Measurements from ENCODE around the gene SCMH1.
"Not testable (repeated sequence)": the region's sequence is repeated elsewhere in the genome, so short reads cannot be mapped to it uniquely, and the experiment has no call there.

Gene SCMH1

DNA sequence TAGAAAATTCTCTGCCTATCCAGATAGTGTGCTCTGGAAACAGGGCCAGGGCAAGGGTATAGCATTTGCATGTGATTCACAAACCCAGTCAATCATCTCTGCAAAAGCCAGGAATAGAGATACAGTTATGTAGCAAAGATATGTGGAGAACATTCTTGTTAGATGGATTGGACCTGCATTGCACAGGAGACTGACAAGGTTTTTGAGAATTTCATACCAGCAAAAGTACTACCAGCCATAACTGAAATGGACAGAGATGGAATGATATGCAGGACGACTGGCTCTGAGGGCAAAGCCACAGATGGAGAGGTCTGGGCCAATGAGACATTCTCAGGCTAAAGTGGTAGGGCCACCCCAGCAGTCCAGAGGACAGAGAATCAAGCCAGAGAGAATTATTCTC, 24.7 kb downstream of the SCMH1 start:
- H3F3A ChIP-seq (ENCODE audit: insufficient read depth), result peaks cover 4% of the 10 kb centered on the region; the same call in 1 of the 2 replicates
- H3K36me3 ChIP-seq (ENCODE audit: low read length), result peaks cover 27% of the 10 kb centered on the region
- no peaks in the 10 kb centered on the region for H3K27me3 ChIP-seq (ENCODE audit: low read length)
- H3K4me3 ChIP-seq (ENCODE audit: insufficient read depth, low read length, poor library complexity, severe bottlenecking), result no peak overlapping the region
- TF ChIP-seq, protein P1, sequence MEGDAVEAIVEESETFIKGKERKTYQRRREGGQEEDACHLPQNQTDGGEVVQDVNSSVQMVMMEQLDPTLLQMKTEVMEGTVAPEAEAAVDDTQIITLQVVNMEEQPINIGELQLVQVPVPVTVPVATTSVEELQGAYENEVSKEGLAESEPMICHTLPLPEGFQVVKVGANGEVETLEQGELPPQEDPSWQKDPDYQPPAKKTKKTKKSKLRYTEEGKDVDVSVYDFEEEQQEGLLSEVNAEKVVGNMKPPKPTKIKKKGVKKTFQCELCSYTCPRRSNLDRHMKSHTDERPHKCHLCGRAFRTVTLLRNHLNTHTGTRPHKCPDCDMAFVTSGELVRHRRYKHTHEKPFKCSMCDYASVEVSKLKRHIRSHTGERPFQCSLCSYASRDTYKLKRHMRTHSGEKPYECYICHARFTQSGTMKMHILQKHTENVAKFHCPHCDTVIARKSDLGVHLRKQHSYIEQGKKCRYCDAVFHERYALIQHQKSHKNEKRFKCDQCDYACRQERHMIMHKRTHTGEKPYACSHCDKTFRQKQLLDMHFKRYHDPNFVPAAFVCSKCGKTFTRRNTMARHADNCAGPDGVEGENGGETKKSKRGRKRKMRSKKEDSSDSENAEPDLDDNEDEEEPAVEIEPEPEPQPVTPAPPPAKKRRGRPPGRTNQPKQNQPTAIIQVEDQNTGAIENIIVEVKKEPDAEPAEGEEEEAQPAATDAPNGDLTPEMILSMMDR (IDR thresholded peaks at IDR 0.05; ENCODE audit: insufficient read depth, low read length, poor library complexity, severe bottlenecking), result no peak
- no peak for TF ChIP-seq EZH2phosphoT487 (conservative IDR thresholded peaks at IDR 0.05; ENCODE audit: low read length)
- peaks cover 92% of the 10 kb centered on the region for H3K79me2 ChIP-seq (ENCODE audit: insufficient read depth, low read length)
- no peaks in the 10 kb centered on the region for H3K9me2 ChIP-seq (replicated peaks; ENCODE audit: insufficient read depth, low read length)
- no peak overlapping the region for H3K9ac ChIP-seq (ENCODE audit: low read length)
- H3K27ac ChIP-seq (ENCODE audit: low read depth, low read length), result no peak overlapping the region
- no peaks in the 10 kb centered on the region; the same call in none of the 2 replicates for H4K20me1 ChIP-seq (ENCODE audit: low read depth, low read length)
- no peak overlapping the region for H2AFZ ChIP-seq (ENCODE audit: low read depth, low read length, severe bottlenecking)
- no peak overlapping the region for H3K4me2 ChIP-seq (ENCODE audit: low read depth, low read length, poor library complexity, severe bottlenecking)
- no peaks in the 10 kb centered on the region; the same call in 1 of the 2 replicates for H3K9me3 ChIP-seq (ENCODE audit: insufficient read depth, low read length)

DNA sequence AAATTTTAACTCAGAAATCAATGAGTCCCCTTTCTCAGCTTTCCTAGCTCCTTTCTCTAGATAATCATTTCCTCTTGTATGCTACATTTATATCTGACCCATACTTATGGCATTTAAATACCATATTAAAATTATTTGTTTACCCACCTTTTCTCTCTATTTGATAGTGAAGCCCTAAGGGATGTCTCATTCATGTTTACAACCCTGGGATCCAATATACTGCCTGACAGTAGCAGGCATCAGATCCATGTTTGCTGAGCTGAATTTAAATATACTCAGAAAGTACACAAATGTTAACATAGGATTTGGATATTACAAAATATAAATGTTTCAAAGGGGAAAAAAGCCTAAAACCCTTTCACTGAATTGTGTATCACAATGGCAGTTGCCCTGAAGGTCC, 26.5 kb downstream of the SCMH1 start:
- Histone ChIP-seq H3K4me2 (ENCODE audit: low read depth, low read length, poor library complexity, severe bottlenecking) (no peak overlapping the region), H4K20me1 (ENCODE audit: low read depth, low read length) (no peaks in the 10 kb centered on the region; the same call in none of the 2 replicates), H3K9me2 (replicated peaks; ENCODE audit: insufficient read depth, low read length) (no peaks in the 10 kb centered on the region), H3K36me3 (ENCODE audit: low read length) (peaks cover 26% of the 10 kb centered on the region), H3K27me3 (ENCODE audit: low read length) (no peaks in the 10 kb centered on the region), H3K9me3 (ENCODE audit: insufficient read depth, low read length) (no peaks in the 10 kb centered on the region; the same call in 1 of the 2 replicates), H2AFZ (ENCODE audit: low read depth, low read length, severe bottlenecking) (no peak overlapping the region), H3K9ac (ENCODE audit: low read length) (no peak overlapping the region), H3K4me3 (ENCODE audit: insufficient read depth, low read length, poor library complexity, severe bottlenecking) (no peak overlapping the region), H3K27ac (ENCODE audit: low read depth, low read length) (no peak overlapping the region), H3K79me2 (ENCODE audit: insufficient read depth, low read length) (peaks cover 91% of the 10 kb centered on the region), H3F3A (ENCODE audit: insufficient read depth) (peaks cover 4% of the 10 kb centered on the region; the same call in 1 of the 2 replicates)
- TF ChIP-seq EZH2phosphoT487 (conservative IDR thresholded peaks at IDR 0.05; ENCODE audit: low read length), result no peak
- TF ChIP-seq, protein P1 (IDR thresholded peaks at IDR 0.05; ENCODE audit: insufficient read depth, low read length, poor library complexity, severe bottlenecking), result no peak

DNA sequence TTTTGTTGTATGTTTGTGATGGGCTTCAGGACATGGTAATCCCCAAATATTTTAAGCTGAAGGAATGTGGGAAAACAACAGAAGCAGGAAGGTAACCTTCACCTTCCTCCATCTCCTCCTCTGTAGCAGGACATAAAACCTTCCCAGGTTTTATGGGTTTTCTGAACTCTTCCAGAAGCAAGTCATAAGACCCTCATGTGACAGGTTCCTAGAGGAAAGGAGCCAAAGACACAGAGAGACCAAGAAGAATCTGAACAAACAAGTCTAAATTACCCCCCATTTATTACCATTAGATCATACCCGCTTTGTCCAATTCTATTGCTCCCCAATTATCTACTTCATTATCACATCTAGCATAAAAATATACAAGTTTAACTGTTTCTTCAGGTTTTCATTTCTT, 28.8 kb downstream of the SCMH1 start:
- no peak overlapping the region for H3K4me3 ChIP-seq (ENCODE audit: insufficient read depth, low read length, poor library complexity, severe bottlenecking)
- H3K27ac ChIP-seq (ENCODE audit: low read depth, low read length), result no peak overlapping the region
- peaks cover 4% of the 10 kb centered on the region; the same call in 1 of the 2 replicates for H3F3A ChIP-seq (ENCODE audit: insufficient read depth)
- no peaks in the 10 kb centered on the region for H3K27me3 ChIP-seq (ENCODE audit: low read length)
- no peaks in the 10 kb centered on the region for H3K9me2 ChIP-seq (replicated peaks; ENCODE audit: insufficient read depth, low read length)
- H3K9me3 ChIP-seq (ENCODE audit: insufficient read depth, low read length), result no peaks in the 10 kb centered on the region
- no peaks in the 10 kb centered on the region; the same call in none of the 2 replicates for H4K20me1 ChIP-seq (ENCODE audit: low read depth, low read length)
- no peak overlapping the region for H3K9ac ChIP-seq (ENCODE audit: low read length)
- TF ChIP-seq, protein P1 (IDR thresholded peaks at IDR 0.05; ENCODE audit: insufficient read depth, low read length, poor library complexity, severe bottlenecking), result no peak
- TF ChIP-seq EZH2phosphoT487 (conservative IDR thresholded peaks at IDR 0.05; ENCODE audit: low read length), result no peak
- no peak overlapping the region for H3K4me2 ChIP-seq (ENCODE audit: low read depth, low read length, poor library complexity, severe bottlenecking)
- no peak overlapping the region for H2AFZ ChIP-seq (ENCODE audit: low read depth, low read length, severe bottlenecking)
- peaks cover 78% of the 10 kb centered on the region for H3K79me2 ChIP-seq (ENCODE audit: insufficient read depth, low read length)
- H3K36me3 ChIP-seq (ENCODE audit: low read length), result peaks cover 9% of the 10 kb centered on the region; the same call in 1 of the 2 replicates

DNA sequence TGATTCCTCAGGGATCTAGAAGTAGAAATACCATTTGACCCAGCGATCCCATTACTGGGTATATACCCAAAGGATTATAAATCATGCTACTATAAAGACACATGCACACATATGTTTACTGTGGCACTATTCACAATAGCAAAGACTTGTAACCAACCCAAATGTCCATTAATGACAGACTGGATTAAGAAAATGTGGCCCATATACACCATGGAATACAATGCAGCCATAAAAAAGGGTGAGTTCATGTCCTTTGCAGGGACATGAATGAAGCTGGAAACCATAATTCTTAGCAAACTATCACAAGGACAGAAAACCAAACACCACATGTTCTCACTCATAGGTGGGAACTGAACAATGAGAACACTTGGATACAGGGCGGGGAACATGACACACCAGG, 30.5 kb downstream of the SCMH1 start:
- not testable (repeated sequence) for H4K20me1 ChIP-seq (ENCODE audit: low read depth, low read length); H3K27me3 ChIP-seq (ENCODE audit: low read length); H3F3A ChIP-seq (ENCODE audit: insufficient read depth); H3K9me2 ChIP-seq (replicated peaks; ENCODE audit: insufficient read depth, low read length); H3K9ac ChIP-seq (ENCODE audit: low read length); H3K4me3 ChIP-seq (ENCODE audit: insufficient read depth, low read length, poor library complexity, severe bottlenecking); H3K27ac ChIP-seq (ENCODE audit: low read depth, low read length); H3K9me3 ChIP-seq (ENCODE audit: insufficient read depth, low read length); H2AFZ ChIP-seq (ENCODE audit: low read depth, low read length, severe bottlenecking); H3K36me3 ChIP-seq (ENCODE audit: low read length); H3K4me2 ChIP-seq (ENCODE audit: low read depth, low read length, poor library complexity, severe bottlenecking)
- H3K79me2 ChIP-seq (ENCODE audit: insufficient read depth, low read length), result peaks cover 61% of the 10 kb centered on the region

DNA sequence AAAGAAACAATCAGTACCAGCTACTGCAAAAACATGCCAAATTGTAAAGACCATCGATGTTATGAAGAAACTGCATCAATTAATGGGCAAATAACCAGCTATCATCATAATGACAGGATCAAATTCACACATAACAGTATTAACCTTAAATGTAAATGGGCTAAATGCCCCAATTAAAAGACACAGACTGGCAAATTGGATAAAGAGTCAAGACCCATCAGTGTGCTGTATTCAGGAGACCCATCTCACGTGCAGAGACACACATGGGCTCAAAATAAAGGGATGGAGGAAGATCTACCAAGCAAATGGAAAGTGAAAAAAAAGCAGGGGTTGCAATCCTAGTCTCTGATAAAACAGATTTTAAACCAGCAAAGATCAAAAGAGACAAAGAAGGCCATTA, 35.1 kb downstream of the SCMH1 start:
- not testable (repeated sequence) for H3K4me3 ChIP-seq (ENCODE audit: insufficient read depth, low read length, poor library complexity, severe bottlenecking); H3K9me2 ChIP-seq (replicated peaks; ENCODE audit: insufficient read depth, low read length); H3F3A ChIP-seq (ENCODE audit: insufficient read depth); H3K4me2 ChIP-seq (ENCODE audit: low read depth, low read length, poor library complexity, severe bottlenecking); H3K27ac ChIP-seq (ENCODE audit: low read depth, low read length); H3K36me3 ChIP-seq (ENCODE audit: low read length); H4K20me1 ChIP-seq (ENCODE audit: low read depth, low read length); H3K9ac ChIP-seq (ENCODE audit: low read length); H2AFZ ChIP-seq (ENCODE audit: low read depth, low read length, severe bottlenecking); H3K27me3 ChIP-seq (ENCODE audit: low read length); H3K9me3 ChIP-seq (ENCODE audit: insufficient read depth, low read length)
- H3K79me2 ChIP-seq (ENCODE audit: insufficient read depth, low read length), result peaks cover 46% of the 10 kb centered on the region
